Activated naive CD8-positive, alpha-beta T cell (primary cell): Measurements from ENCODE around the gene PSMA2.
A peak's percentile ranks its signal among the peaks of the same experiment; 100 is the strongest.

Experiments used
- H3K27ac Mint-ChIP-seq: one replicate; pipeline ENCODE4 v1.8.0; 2021; ENCODE audit warnings: mixed read lengths
- H3K27me3 Mint-ChIP-seq: one replicate; pipeline ENCODE4 v1.8.0; 2021; ENCODE audit warnings: mixed read lengths
- H3K36me3 Mint-ChIP-seq: one replicate; pipeline ENCODE4 v1.8.0; 2021; ENCODE audit warnings: mixed read lengths
- H3K4me1 Mint-ChIP-seq: one replicate; pipeline ENCODE4 v1.8.0; 2021; ENCODE audit warnings: low read depth, mixed read lengths
- H3K4me3 Mint-ChIP-seq: one replicate; pipeline ENCODE4 v1.8.0; 2021; ENCODE audit warnings: mild to moderate bottlenecking, mixed read lengths
- H3K9me3 Mint-ChIP-seq: one replicate; pipeline ENCODE4 v1.8.0; 2021; ENCODE audit warnings: low read depth, mixed read lengths

Gene PSMA2

GRCh38 chr7:42928754-42929153 is 3.2 kb downstream of the PSMA2 start:
- no peaks in the 10 kb centered on the region for H3K27me3 Mint-ChIP-seq
- H3K9me3 Mint-ChIP-seq = no peaks in the 10 kb centered on the region
- H3K4me3 Mint-ChIP-seq = peak overlapping the region; percentile 61
- peaks cover 63% of the 10 kb centered on the region for H3K4me1 Mint-ChIP-seq
- H3K27ac Mint-ChIP-seq = peak overlapping the region; percentile 48
- no peaks in the 10 kb centered on the region for H3K36me3 Mint-ChIP-seq

- H3K4me3 Mint-ChIP-seq = no peak overlapping the region
- H3K27me3 Mint-ChIP-seq = no peaks in the 10 kb centered on the region
- peaks cover 2% of the 10 kb centered on the region for H3K36me3 Mint-ChIP-seq
- no peak overlapping the region for H3K27ac Mint-ChIP-seq
- peaks cover 57% of the 10 kb centered on the region for H3K4me1 Mint-ChIP-seq
- H3K9me3 Mint-ChIP-seq = no peaks in the 10 kb centered on the region
These were observed 5.8 kb downstream of the PSMA2 start for GRCh38 chr7:42926204-42926603.

- no peak overlapping the region for H3K4me3 Mint-ChIP-seq
- peak overlapping the region; percentile 55 for H3K27ac Mint-ChIP-seq
- H3K9me3 Mint-ChIP-seq = no peaks in the 10 kb centered on the region
- peaks cover 53% of the 10 kb centered on the region for H3K4me1 Mint-ChIP-seq
- no peaks in the 10 kb centered on the region for H3K27me3 Mint-ChIP-seq
- peaks cover 5% of the 10 kb centered on the region for H3K36me3 Mint-ChIP-seq
These were observed 6.3 kb downstream of the PSMA2 start for GRCh38 chr7:42925630-42926029.

DNA sequence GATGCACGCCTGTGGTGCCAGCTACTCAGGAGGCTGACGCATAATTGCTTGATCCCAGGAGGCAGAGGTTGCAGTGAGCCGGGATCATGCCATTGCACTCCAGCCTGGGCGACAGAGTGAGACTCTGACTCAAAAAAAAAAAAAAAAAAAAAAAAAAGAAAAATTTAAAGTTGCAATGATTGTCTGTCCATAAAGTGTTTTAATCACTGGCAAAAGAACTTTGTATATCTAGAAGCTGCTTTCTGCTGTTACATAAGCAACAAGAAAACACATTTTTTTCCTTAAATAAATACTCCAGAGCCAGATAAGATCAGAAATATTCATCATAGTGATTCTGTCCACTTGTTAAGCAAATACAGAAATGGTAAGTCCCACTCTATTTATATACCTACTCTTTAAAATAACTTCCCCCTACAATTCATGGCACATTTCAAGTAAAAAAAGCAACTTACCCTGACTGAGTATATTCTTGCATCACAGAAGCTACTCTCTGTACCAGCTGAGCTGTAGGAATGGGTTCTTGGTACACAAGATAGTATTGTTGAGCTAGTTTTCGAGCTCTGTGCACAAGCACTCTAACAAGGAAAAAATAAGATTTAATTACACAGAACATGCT is 7.6 kb downstream of the PSMA2 start:
- Mint-ChIP-seq H3K9me3 (no peaks in the 10 kb centered on the region), H3K4me1 (peaks cover 42% of the 10 kb centered on the region), H3K36me3 (peaks cover 8% of the 10 kb centered on the region), H3K4me3 (no peak overlapping the region), H3K27ac (no peak overlapping the region), H3K27me3 (no peaks in the 10 kb centered on the region)

DNA sequence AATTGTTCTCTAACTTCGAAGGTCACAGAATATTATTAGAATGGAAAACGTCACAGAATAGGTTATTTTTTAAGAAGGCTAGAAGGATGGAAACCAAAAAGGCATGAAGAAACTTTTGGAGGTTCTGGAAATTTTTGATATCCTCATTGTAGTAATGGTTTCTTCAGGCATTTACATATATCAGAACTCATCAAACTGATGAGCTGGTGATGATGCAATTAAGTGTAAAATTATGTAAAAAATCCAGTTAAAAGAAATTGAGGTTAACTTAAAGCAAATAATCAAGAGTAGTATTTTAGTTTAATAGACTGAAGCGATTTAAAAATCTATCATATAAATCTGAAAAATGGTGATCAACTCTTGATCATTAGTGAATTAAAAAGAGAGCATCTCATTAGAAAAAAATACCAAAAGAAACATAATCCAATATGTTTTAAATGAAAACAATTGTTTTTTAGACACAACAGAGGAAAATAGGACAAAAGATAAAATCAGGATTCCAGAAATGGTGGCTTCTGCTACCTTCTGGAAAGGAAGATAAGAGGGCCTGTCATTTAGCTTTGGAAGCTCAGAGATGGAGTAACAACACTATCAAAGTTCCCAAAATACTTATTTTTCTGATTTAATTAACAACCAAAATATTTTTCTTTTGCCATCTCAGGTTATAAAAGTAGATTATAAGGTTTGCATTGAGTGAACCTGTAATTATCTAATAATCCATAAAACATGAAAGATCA is 9.8 kb downstream of the PSMA2 start:
- H3K27me3 Mint-ChIP-seq = no peaks in the 10 kb centered on the region
- H3K36me3 Mint-ChIP-seq = peaks cover 8% of the 10 kb centered on the region
- peaks cover 21% of the 10 kb centered on the region for H3K4me1 Mint-ChIP-seq
- no peak overlapping the region for H3K4me3 Mint-ChIP-seq
- H3K27ac Mint-ChIP-seq = peak overlapping the region; percentile 16
- H3K9me3 Mint-ChIP-seq = no peaks in the 10 kb centered on the region

DNA sequence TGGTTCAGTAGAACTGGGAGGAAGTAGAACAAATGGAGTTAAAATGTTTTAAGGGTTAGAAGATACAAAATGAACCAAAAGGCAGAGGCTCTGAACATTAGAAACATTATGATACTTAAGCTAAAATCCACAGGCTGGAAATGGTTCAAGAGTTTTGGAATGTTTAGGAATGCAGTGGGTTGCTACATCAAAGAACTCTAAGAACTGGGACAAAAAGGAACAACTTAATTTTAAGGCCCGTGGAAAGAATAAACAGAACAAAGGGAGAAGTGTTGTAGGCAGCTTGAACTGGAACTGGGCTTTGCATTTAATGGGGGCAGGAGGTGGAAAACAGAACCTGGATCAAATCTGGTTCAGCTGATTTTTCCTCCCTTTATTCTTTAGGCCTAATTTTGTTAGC is 16.6 kb downstream of the PSMA2 start:
- H3K4me1 Mint-ChIP-seq = peaks cover 51% of the 10 kb centered on the region
- no peak overlapping the region for H3K4me3 Mint-ChIP-seq
- H3K27ac Mint-ChIP-seq = peak overlapping the region; percentile 50
- H3K27me3 Mint-ChIP-seq = no peaks in the 10 kb centered on the region
- H3K36me3 Mint-ChIP-seq = peaks cover 9% of the 10 kb centered on the region
- H3K9me3 Mint-ChIP-seq = no peaks in the 10 kb centered on the region

DNA sequence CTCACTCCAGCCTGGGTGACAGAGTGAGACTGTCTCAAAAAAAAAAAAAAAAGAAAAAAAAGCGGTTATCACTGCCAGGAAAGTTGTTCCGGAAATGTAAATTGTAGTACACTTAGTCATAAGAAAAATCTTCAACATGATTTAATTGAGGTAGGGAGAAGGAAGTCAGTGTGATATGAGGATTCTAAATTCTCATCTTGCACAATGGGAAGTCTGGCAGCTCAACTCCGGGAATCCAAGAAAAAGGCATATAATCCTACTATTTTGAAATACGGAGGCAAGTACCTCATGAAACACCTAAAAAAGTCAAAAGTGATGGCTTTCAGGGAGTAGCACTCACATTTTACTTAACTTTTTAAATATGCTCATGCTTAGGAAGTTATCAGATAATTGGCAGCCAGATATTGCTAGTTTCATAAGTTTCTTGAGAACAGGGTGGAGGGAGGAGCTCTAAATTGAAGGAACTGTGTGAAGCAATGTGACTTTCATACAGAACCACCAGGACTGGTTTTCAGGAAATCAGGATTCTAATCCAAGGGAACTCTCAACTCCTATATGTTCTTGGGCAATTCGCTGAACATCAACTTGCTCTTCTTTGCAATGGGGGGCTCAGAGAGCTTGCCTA is 17.4 kb downstream of the PSMA2 start:
- Mint-ChIP-seq H3K27me3 (no peaks in the 10 kb centered on the region), H3K36me3 (peaks cover 6% of the 10 kb centered on the region), H3K9me3 (no peaks in the 10 kb centered on the region), H3K27ac (peak overlapping the region; percentile 93), H3K4me1 (peaks cover 56% of the 10 kb centered on the region), H3K4me3 (peak overlapping the region; percentile 77)

- Mint-ChIP-seq H3K9me3 (no peaks in the 10 kb centered on the region), H3K4me1 (peaks cover 56% of the 10 kb centered on the region), H3K4me3 (peak overlapping the region; percentile 77), H3K36me3 (peaks cover 6% of the 10 kb centered on the region), H3K27ac (peak overlapping the region; percentile 93), H3K27me3 (no peaks in the 10 kb centered on the region)
These were observed 18.0 kb downstream of the PSMA2 start for GRCh38 chr7:42914009-42914408.

DNA sequence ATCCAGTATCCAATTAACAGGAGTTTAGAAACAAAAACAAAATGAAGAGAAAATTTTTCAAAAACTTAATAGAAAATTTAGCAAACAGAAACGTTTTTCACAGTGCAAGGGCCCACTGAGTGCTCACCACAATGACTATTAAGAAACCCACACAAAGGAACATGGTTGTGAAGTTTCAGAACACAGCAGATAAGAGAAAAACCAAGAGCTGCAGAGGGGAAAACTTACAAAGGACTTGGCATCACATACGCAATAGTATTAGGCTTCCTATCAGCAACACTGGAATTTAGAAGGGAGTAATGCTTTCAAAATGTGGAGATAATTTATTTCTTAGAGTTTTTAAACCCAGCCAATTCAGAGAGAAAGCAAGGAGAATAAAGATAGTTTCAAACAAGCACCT is 18.4 kb downstream of the PSMA2 start:
- Mint-ChIP-seq H3K9me3 (no peaks in the 10 kb centered on the region), H3K27me3 (no peaks in the 10 kb centered on the region), H3K4me3 (peak overlapping the region; percentile 77), H3K36me3 (peaks cover 6% of the 10 kb centered on the region), H3K4me1 (peaks cover 56% of the 10 kb centered on the region), H3K27ac (peak overlapping the region; percentile 93)

DNA sequence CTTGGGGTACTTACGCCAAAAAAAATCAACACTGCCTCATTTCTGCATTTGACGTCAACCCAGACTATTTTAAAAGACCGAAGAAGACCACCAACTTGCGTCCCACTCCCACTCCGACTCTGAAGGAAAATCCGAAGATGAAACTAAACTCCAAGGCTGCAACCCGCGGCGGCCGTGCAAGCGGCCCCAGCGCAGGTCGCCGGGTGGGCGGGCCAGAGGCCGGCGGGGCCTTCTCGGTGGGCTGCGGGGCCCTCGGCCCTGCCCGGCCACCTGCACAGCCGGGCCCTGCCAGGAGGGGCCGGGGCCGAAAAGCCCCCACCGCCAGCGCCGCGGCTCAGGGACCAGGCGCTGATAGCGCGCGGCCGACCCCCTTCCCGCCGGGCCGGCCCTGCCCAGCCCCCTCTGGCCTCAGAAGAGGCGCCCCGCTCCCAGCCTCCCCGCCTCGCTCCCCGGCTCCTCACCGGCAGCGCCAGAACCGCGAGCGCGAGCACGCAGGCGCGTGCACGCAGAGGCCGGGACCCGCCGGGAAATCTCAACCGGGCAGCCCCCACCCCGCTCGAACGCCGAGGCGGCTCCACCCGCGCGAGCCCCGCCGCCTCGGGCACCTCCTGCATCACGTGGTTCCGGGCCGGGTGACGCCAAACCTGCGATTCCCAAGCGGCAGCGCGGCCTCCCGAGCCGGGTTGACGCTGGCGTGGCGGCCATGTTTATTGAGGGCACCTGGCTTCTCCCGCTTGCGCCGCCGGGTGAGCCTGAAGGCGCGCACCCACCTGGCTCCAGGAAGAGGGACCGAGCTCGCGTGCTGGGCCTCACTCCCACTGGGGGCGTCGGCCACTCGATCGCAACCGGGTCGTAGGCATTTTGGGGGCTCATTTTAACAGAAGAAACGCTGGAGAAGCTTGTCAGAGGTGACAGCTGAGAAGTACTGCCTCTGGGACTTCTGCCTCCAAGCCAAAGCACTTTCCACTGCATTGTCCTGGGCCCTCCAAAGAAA is 20.2 kb downstream of the PSMA2 start, which contains the start of gene C7orf25:
TSS of gene C7orf25 (minus strand) at position 617 of the 994 bp plus-strand sequence. CDS start 1,170 bp downstream, outside the sequence.
- H3K36me3 Mint-ChIP-seq = peaks cover 3% of the 10 kb centered on the region
- peak within 1 kb of the TSS; percentile 93 for H3K27ac Mint-ChIP-seq
- no peaks in the 10 kb centered on the region for H3K9me3 Mint-ChIP-seq
- peak within 1 kb of the TSS; percentile 95 for H3K4me3 Mint-ChIP-seq
- peaks cover 61% of the 10 kb centered on the region for H3K4me1 Mint-ChIP-seq
- H3K27me3 Mint-ChIP-seq = no peaks in the 10 kb centered on the region

DNA sequence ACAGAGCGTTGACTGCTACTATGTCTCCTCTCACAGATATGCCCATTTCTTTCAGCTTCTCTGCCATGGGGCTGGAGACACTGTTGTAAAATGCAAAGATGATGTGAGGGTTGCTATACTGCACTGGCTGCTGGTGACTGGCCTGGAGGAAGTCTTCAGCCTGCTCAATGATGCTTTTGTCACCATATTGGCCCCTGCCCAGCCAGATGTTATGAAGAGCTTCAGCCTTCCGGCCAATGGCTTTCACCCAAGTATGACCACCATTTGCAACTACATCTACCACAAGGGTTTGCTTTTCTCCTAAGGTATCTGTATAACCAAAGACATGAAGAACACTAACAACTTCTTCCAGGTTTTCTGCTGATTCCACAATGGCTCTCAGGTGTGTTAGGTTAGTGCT is 21.7 kb downstream of the PSMA2 start:
- peaks cover 55% of the 10 kb centered on the region for H3K4me1 Mint-ChIP-seq
- H3K36me3 Mint-ChIP-seq = peaks cover 3% of the 10 kb centered on the region
- no peaks in the 10 kb centered on the region for H3K9me3 Mint-ChIP-seq
- no peak overlapping the region for H3K27ac Mint-ChIP-seq
- H3K4me3 Mint-ChIP-seq = peak overlapping the region; percentile 95
- no peaks in the 10 kb centered on the region for H3K27me3 Mint-ChIP-seq

DNA sequence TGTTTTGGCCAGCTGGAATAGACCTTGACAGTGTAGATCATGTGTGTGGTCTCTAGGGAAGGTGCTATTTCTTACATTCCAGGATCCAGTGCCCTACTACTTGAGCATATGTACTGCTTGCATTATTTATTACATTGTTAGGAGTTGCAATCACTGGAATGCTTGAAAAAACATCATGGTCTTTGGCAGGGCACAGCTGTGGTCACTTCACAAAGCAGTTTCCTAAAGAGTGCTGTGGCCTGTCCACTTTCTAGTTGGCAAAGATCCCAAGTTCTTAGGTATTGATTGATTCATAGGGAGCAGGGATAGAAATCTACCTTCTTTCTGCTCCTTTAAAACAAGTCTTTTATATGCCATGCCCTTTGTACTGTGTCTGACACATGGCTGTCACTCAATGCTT is 24.7 kb downstream of the PSMA2 start:
- no peaks in the 10 kb centered on the region for H3K9me3 Mint-ChIP-seq
- no peak overlapping the region for H3K4me3 Mint-ChIP-seq
- no peak overlapping the region for H3K27ac Mint-ChIP-seq
- H3K36me3 Mint-ChIP-seq = no peaks in the 10 kb centered on the region
- no peaks in the 10 kb centered on the region for H3K27me3 Mint-ChIP-seq
- H3K4me1 Mint-ChIP-seq = peaks cover 25% of the 10 kb centered on the region

DNA sequence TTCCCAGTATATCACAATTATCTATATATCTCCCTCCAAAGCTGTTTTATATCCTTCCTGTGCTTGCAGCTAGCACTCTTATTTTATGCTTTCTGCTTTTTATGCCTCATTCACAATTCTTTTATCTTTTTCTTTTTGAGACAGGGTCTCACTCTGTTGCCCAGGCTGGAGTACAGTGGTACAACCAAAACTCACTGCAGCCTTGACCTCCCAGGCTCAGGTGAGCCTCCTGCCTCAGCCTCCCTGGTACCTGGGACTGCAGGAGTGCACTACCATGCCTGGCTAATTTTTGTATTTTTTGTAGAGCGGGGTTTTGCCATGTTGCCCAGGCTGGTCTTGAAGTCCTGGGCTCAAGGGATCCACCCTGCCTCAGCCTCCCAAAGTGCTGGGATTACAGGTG is 25.8 kb downstream of the PSMA2 start:
- H3K27ac Mint-ChIP-seq = no peak overlapping the region
- H3K36me3 Mint-ChIP-seq = no peaks in the 10 kb centered on the region
- H3K9me3 Mint-ChIP-seq = no peaks in the 10 kb centered on the region
- peaks cover 19% of the 10 kb centered on the region for H3K4me1 Mint-ChIP-seq
- no peak overlapping the region for H3K4me3 Mint-ChIP-seq
- no peaks in the 10 kb centered on the region for H3K27me3 Mint-ChIP-seq

- H3K4me3 Mint-ChIP-seq = no peak overlapping the region
- H3K9me3 Mint-ChIP-seq = peaks cover 9% of the 10 kb centered on the region
- no peaks in the 10 kb centered on the region for H3K27me3 Mint-ChIP-seq
- H3K36me3 Mint-ChIP-seq = peaks cover 2% of the 10 kb centered on the region
- H3K4me1 Mint-ChIP-seq = peaks cover 2% of the 10 kb centered on the region
- no peak overlapping the region for H3K27ac Mint-ChIP-seq
These were observed 29.6 kb downstream of the PSMA2 start for GRCh38 chr7:42902331-42902730.
